Stimulated activated CD4-positive, alpha-beta T cell treated with anti-CD3 and anti-CD28 coated beads, Interleukin-15, amount 100 ng/mL, for 1 hour (primary cell): Measurements from ENCODE around the gene GJD4.

Source experiments
- DNase-seq, 2 donors: peaks; one replicate each; pipeline ENCODE4 v3.0.0-alpha.2; 2020; ENCODE audit warnings: low read depth in 1 of 2, low spot score in 1 of 2

GJD4 gene

GRCh38 chr10:35605191-35605590 is at the start of gene GJD4:
Gene GJD4, plus strand, starts transcription at chr10:35605341. Its CDS starts 227 bp downstream, at chr10:35605568.
- DNase-seq, result no peak

GRCh38 chr10:35555962-35556930 is 48.9 kb upstream of the GJD4 start:
- no peak for DNase-seq

- DNase-seq, result no peak
These were observed 46.9 kb upstream of the GJD4 start for GRCh38 chr10:35558276-35558675.

GRCh38 chr10:35559416-35559815 is 45.7 kb upstream of the GJD4 start:
- no peak for DNase-seq

- no peak for DNase-seq
These were observed 43.4 kb upstream of the GJD4 start for GRCh38 chr10:35561715-35562114.

- no peak for DNase-seq
These were observed 42.7 kb upstream of the GJD4 start for GRCh38 chr10:35562427-35562826.

GRCh38 chr10:35563261-35563891 is 41.8 kb upstream of the GJD4 start:
- DNase-seq, result peak in 1 of 2 donors; percentile 22

- DNase-seq, result no peak
These were observed 40.7 kb upstream of the GJD4 start for GRCh38 chr10:35564341-35564968.

- no peak for DNase-seq
These were observed 39.5 kb upstream of the GJD4 start for GRCh38 chr10:35565602-35566081.

GRCh38 chr10:35567951-35568350 is 37.2 kb upstream of the GJD4 start:
- no peak for DNase-seq

GRCh38 chr10:35568483-35569015 is 36.6 kb upstream of the GJD4 start:
- no peak for DNase-seq

GRCh38 chr10:35569111-35569707 is 35.9 kb upstream of the GJD4 start:
- DNase-seq, result no peak

GRCh38 chr10:35569836-35570235 is 35.3 kb upstream of the GJD4 start:
- DNase-seq, result no peak

- no peak for DNase-seq
These were observed 34.7 kb upstream of the GJD4 start for GRCh38 chr10:35570397-35570796.

GRCh38 chr10:35572583-35572982 is 32.6 kb upstream of the GJD4 start:
- no peak for DNase-seq

GRCh38 chr10:35573796-35574195 is 31.3 kb upstream of the GJD4 start:
- DNase-seq, result no peak

- DNase-seq, result no peak
These were observed 30.2 kb upstream of the GJD4 start for GRCh38 chr10:35574924-35575352.

- DNase-seq, result no peak
These were observed 29.5 kb upstream of the GJD4 start for GRCh38 chr10:35575640-35576039.

- DNase-seq, result no peak
These were observed 28.4 kb upstream of the GJD4 start for GRCh38 chr10:35576730-35577129.

- no peak for DNase-seq
These were observed 27.1 kb upstream of the GJD4 start for GRCh38 chr10:35577926-35578617.

- DNase-seq, result no peak
These were observed 26.6 kb upstream of the GJD4 start for GRCh38 chr10:35578618-35578956.
